HepG2 (cell line): ENCODE results near the gene CARMIL3. TPM values are rescaled to one million over a fixed set of nuclear protein-coding genes. Genes with fewer than 3 reads are reported as not detected.

Source experiments
- EED ChIP-seq: sonication (generic); formaldehyde crosslinking; IDR thresholded peaks from 2 replicates; pipeline ENCODE4 v1.5.0; 2020; ENCODE audit warnings: mild to moderate bottlenecking, missing genetic modification reagents
- EZH2 ChIP-seq: conservative IDR thresholded peaks from 2 replicates; pipeline ENCODE4 v1.6.1; 2012; ENCODE audit warnings: mild to moderate bottlenecking, low read depth, low read length, moderate library complexity
- GATAD1 ChIP-seq: IDR thresholded peaks from 2 replicates; pipeline ENCODE4 v1.6.1; 2016; ENCODE audit warnings: missing genetic modification reagents, missing compliant biosample characterization
- HIVEP1 ChIP-seq: sonication (generic); formaldehyde crosslinking; IDR thresholded peaks from 2 replicates; pipeline ENCODE4 v1.4.0; 2020; ENCODE audit warnings: mild to moderate bottlenecking, missing genetic modification reagents
- HOXA7 ChIP-seq: sonication (generic); formaldehyde crosslinking; IDR thresholded peaks from 2 replicates; pipeline ENCODE4 v1.8.1; 2022; ENCODE audit warnings: mild to moderate bottlenecking, missing genetic modification reagents, moderate library complexity
- KDM3A ChIP-seq: IDR thresholded peaks from 2 replicates; pipeline ENCODE4 v1.6.1; 2018; ENCODE audit warnings: low read depth, missing compliant biosample characterization
- MED1 ChIP-seq: sonication (generic); formaldehyde crosslinking; IDR thresholded peaks from 2 replicates; pipeline ENCODE4 v1.4.0; 2020; ENCODE audit warnings: missing genetic modification reagents
- MED13 ChIP-seq: sonication (generic); formaldehyde crosslinking; IDR thresholded peaks from 2 replicates; pipeline ENCODE4 v1.5.0; 2020; ENCODE audit warnings: missing genetic modification reagents
- NCOR1 ChIP-seq: fragments of 200-600 bp; sonication (generic); IDR thresholded peaks from 2 replicates; pipeline ENCODE4 v1.7.0; 2017; ENCODE audit warnings: antibody characterized with exemption, low read length, borderline replicate concordance
- NFE2L1 ChIP-seq: sonication (generic); formaldehyde crosslinking; IDR thresholded peaks from 2 replicates; pipeline ENCODE4 v1.4.0; 2020; ENCODE audit warnings: missing genetic modification reagents, mild to moderate bottlenecking, borderline replicate concordance
- NFYB ChIP-seq: sonication (generic); formaldehyde crosslinking; IDR thresholded peaks from 2 replicates; pipeline ENCODE4 v1.4.0; 2020; ENCODE audit warnings: missing genetic modification reagents
- NR2F1 ChIP-seq, 2 experiments: fragments of 450-650 bp in 1 of 2; formaldehyde crosslinking in 1 of 2; IDR thresholded peaks; 2 replicates each; pipeline versions ENCODE4 v1.5.0 to v1.6.1; 2016 to 2020; ENCODE audit warnings: mild to moderate bottlenecking in 1 of 2, missing compliant biosample characterization in 1 of 2, missing genetic modification reagents in 1 of 2, moderate library complexity in 1 of 2
- POLR2AphosphoS5 ChIP-seq: IDR thresholded peaks from 2 replicates; pipeline ENCODE4 v1.6.1; 2012; ENCODE audit warnings: low read depth, low read length
- RBAK ChIP-seq: sonication (generic); formaldehyde crosslinking; IDR thresholded peaks from 2 replicates; pipeline ENCODE4 v1.5.1; 2020; ENCODE audit warnings: mild to moderate bottlenecking, missing genetic modification reagents
- RFX1 ChIP-seq: fragments of 450-650 bp; IDR thresholded peaks from 2 replicates; pipeline ENCODE4 v1.6.1; 2017
- SAP130 ChIP-seq: IDR thresholded peaks from 2 replicates; pipeline ENCODE4 v1.6.1; 2016; ENCODE audit warnings: low read depth
- SNAPC2 ChIP-seq: sonication (generic); formaldehyde crosslinking; IDR thresholded peaks from 2 replicates; pipeline ENCODE4 v1.8.1; 2022; ENCODE audit warnings: mild to moderate bottlenecking, missing genetic modification reagents
- SRSF1 ChIP-seq: fragments of 200-400 bp; formaldehyde crosslinking; optimal IDR thresholded peaks from 2 replicates; pipeline ENCODE3; 2017; ENCODE audit warnings: mild to moderate bottlenecking, low read depth, low read length, moderate library complexity
- TBL1XR1 ChIP-seq: fragments of 150-350 bp; IDR thresholded peaks from 2 replicates; pipeline ENCODE4 v1.6.1; 2014; ENCODE audit warnings: borderline replicate concordance, low read length; ENCODE audit not compliant: partially characterized antibody
- TCF7L2 ChIP-seq: IDR thresholded peaks from 2 replicates; pipeline ENCODE4 v1.6.1; 2011; ENCODE audit warnings: mild to moderate bottlenecking, low read depth, low read length, moderate library complexity
- ZFP1 ChIP-seq: IDR thresholded peaks from 2 replicates; pipeline ENCODE4 v1.6.1; 2016
- ZNF501 ChIP-seq: sonication (generic); formaldehyde crosslinking; IDR thresholded peaks from 2 replicates; pipeline ENCODE4 v1.5.1; 2020; ENCODE audit warnings: mild to moderate bottlenecking, moderate library complexity, missing genetic modification reagents
- ZNF607 ChIP-seq: sonication (generic); formaldehyde crosslinking; IDR thresholded peaks from 2 replicates; pipeline ENCODE4 v1.5.1; 2020; ENCODE audit warnings: missing genetic modification reagents, mild to moderate bottlenecking, borderline replicate concordance
- ZNF644 ChIP-seq: IDR thresholded peaks from 2 replicates; pipeline ENCODE4 v1.6.1; 2016; ENCODE audit warnings: low read depth
- polyA plus RNA-seq, 8 experiments: library from polyadenylated mRNA; depleted of rRNA in 3 of 8; stranded (reverse) in 7 of 8; unstranded in 1 of 8; fragments of >200 nt; fragmentation: Illumina TruSeq in 4 of 8; extraction: Trizol in 4 of 8; gene quantifications; 2 replicates each; pipeline versions ENCODE4 v1.2.1 to v1.2.3, GENCODE V29; 2011 to 2016; ENCODE audit warnings: low read depth in 4 of 8, missing spikeins in 1 of 8, mixed read lengths in 1 of 8; ENCODE audit not compliant: insufficient read depth in 1 of 8
- total RNA-seq, 5 experiments: library from RNA; depleted of rRNA; stranded (reverse); fragments of >200 nt; fragmentation: Illumina TruSeq; extraction: Trizol; gene quantifications; 2 replicates each; pipeline ENCODE4 v1.2.3, GENCODE V29; 2016; ENCODE audit warnings: low read depth in 1 of 5
- TF ChIP-seq, protein P1 (sequence below): sonication (generic); formaldehyde crosslinking; IDR thresholded peaks from 2 replicates; pipeline ENCODE4 v1.5.0; 2020; ENCODE audit warnings: missing genetic modification reagents
- TF ChIP-seq, protein P2 (sequence below): sonication (generic); formaldehyde crosslinking; IDR thresholded peaks from 2 replicates; pipeline ENCODE4 v1.8.0; 2022; ENCODE audit warnings: missing genetic modification reagents, mild to moderate bottlenecking, borderline replicate concordance
- TF ChIP-seq, protein P3 (sequence below): sonication (generic); formaldehyde crosslinking; IDR thresholded peaks from 2 replicates; pipeline ENCODE4 v1.4.0; 2020; ENCODE audit warnings: missing genetic modification reagents, mild to moderate bottlenecking, borderline replicate concordance
- TF ChIP-seq, protein P4 (sequence below): sonication (generic); formaldehyde crosslinking; IDR thresholded peaks from 2 replicates; pipeline ENCODE4 v1.5.0; 2020; ENCODE audit warnings: missing genetic modification reagents, mild to moderate bottlenecking, borderline replicate concordance

Gene CARMIL3
- total and polyA plus RNA-seq, 2 of the 13 experiments (the other 11 are each of a cell fraction or from before 2014, with no cell fraction given) = 0.27 to 0.55 TPM

DNA sequence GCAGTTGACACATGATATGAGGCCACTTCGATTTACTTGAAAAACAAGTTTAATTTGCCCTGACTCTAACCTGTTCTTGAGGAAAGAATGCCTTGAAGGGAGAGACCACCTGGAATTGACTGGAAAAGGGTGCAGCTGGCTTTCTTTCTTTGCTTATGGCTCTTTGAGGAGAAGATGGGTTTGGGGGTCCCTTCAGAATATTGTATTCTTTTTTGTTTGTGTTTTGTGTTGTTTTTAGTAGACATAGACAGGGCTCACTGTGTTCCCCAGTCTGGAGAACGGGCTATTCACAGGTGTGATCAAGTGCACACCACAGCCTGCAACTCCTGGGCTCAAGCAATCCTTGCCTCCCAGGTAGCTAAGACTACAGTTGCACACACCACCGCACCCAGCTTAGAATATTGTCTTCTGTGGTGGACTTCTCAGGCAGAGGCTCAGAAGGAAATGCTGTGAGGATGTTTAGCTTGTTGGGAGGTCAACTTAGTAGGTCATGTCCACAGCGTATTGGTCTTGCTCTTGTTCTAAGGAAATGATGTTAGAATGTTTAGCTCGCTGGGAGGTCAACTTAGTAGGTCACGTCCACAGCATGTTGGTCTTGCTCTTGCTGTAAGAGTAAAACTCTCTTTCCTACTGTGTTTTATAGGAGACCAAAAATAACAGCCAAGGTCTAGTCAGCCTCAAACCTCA, 64.5 kb downstream of the CARMIL3 start (continued):
- no peak for TF ChIP-seq RBAK (CRISPR knock-in tag)
- no peak for TF ChIP-seq NFYB (CRISPR knock-in tag)
- no peak for TF ChIP-seq HOXA7 (CRISPR knock-in tag)
- TF ChIP-seq, protein P1, sequence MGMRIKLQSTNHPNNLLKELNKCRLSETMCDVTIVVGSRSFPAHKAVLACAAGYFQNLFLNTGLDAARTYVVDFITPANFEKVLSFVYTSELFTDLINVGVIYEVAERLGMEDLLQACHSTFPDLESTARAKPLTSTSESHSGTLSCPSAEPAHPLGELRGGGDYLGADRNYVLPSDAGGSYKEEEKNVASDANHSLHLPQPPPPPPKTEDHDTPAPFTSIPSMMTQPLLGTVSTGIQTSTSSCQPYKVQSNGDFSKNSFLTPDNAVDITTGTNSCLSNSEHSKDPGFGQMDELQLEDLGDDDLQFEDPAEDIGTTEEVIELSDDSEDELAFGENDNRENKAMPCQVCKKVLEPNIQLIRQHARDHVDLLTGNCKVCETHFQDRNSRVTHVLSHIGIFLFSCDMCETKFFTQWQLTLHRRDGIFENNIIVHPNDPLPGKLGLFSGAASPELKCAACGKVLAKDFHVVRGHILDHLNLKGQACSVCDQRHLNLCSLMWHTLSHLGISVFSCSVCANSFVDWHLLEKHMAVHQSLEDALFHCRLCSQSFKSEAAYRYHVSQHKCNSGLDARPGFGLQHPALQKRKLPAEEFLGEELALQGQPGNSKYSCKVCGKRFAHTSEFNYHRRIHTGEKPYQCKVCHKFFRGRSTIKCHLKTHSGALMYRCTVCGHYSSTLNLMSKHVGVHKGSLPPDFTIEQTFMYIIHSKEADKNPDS = 0 out of 2 replicates have a peak, but pooled peaks have one; percentile 27
- TF ChIP-seq ZNF501 (CRISPR knock-in tag) = no peak; the same call in 1 of the 2 replicates
- no peak for TF ChIP-seq NFE2L1 (CRISPR knock-in tag)
- no peak for TF ChIP-seq RFX1
- peak; percentile 43; the same call in 1 of the 2 replicates for TF ChIP-seq MED1 (CRISPR knock-in tag)
- TF ChIP-seq ZNF607 (CRISPR knock-in tag) = peak; percentile 51; the same call in 1 of the 2 replicates
- no peak for TF ChIP-seq NCOR1
- TF ChIP-seq GATAD1 = no peak
- TF ChIP-seq POLR2AphosphoS5 = no peak
- TF ChIP-seq EED (CRISPR knock-in tag) = no peak
- no peak for TF ChIP-seq SNAPC2
- peak; percentile 44 for TF ChIP-seq SAP130 (CRISPR knock-in tag)
- TF ChIP-seq ZFP1 = no peak
- TF ChIP-seq, protein P2, sequence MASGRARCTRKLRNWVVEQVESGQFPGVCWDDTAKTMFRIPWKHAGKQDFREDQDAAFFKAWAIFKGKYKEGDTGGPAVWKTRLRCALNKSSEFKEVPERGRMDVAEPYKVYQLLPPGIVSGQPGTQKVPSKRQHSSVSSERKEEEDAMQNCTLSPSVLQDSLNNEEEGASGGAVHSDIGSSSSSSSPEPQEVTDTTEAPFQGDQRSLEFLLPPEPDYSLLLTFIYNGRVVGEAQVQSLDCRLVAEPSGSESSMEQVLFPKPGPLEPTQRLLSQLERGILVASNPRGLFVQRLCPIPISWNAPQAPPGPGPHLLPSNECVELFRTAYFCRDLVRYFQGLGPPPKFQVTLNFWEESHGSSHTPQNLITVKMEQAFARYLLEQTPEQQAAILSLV (CRISPR knock-in tag) = no peak
- TF ChIP-seq, protein P3, sequence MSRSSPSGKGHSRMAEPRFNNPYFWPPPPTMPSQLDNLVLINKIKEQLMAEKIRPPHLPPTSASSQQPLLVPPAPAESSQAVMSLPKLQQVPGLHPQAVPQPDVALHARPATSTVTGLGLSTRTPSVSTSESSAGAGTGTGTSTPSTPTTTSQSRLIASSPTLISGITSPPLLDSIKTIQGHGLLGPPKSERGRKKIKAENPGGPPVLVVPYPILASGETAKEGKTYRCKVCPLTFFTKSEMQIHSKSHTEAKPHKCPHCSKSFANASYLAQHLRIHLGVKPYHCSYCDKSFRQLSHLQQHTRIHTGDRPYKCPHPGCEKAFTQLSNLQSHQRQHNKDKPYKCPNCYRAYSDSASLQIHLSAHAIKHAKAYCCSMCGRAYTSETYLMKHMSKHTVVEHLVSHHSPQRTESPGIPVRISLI (CRISPR knock-in tag) = no peak
- TF ChIP-seq HIVEP1 = no peak
- no peak for TF ChIP-seq ZNF644 (CRISPR knock-in tag)
- TF ChIP-seq MED13 = no peak
- TF ChIP-seq NR2F1 (CRISPR knock-in tag; IDR thresholded peaks at IDR 0.05) = no peak
- TF ChIP-seq TBL1XR1 = no peak
- TF ChIP-seq TCF7L2 = no peak
- TF ChIP-seq, protein P4, sequence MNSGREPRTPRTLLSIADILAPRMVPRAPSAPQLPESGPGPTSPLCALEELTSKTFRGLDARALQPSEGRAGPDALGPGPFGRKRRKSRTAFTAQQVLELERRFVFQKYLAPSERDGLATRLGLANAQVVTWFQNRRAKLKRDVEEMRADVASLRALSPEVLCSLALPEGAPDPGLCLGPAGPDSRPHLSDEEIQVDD = 0 out of 2 replicates have a peak, but pooled peaks have one; percentile 22
- TF ChIP-seq EZH2 = no peak
- TF ChIP-seq SRSF1 = no peak
- no peak for TF ChIP-seq KDM3A (CRISPR knock-in tag)
